Vagina (tissue), 2 donors: ENCODE results near the gene PDE1C. TPM values are rescaled to one million over a fixed set of nuclear protein-coding genes. Genes with fewer than 3 reads are reported as not detected.

Experiments
- DNase-seq, 2 donors: peaks; one replicate each; pipeline ENCODE4 v3.0.0-alpha.2; 2017; ENCODE audit errors: extremely low spot score in 2 of 2
- H3K27ac ChIP-seq: fragments of 200-600 bp; sonication (generic); one replicate; pipeline ENCODE4 v1.5.1; 2019
- H3K27me3 ChIP-seq: fragments of 200-600 bp; sonication (generic); one replicate; pipeline ENCODE4 v1.5.1; 2019
- H3K36me3 ChIP-seq, 2 donors: fragments of 200-600 bp; sonication (generic); one replicate each; pipeline ENCODE4 v1.5.1; 2017 to 2019
- H3K4me1 ChIP-seq: fragments of 200-600 bp; sonication (generic); one replicate; pipeline ENCODE4 v1.5.1; 2019
- H3K4me3 ChIP-seq, 2 donors: fragments of 200-600 bp; sonication (generic); 1 replicate in 1 of 2; 2 replicates in 1 of 2; pipeline ENCODE4 v1.5.1; 2016 to 2019
- H3K9me3 ChIP-seq: fragments of 200-600 bp; sonication (generic); one replicate; pipeline ENCODE4 v1.5.1; 2019
- POLR2A ChIP-seq, 2 donors: fragments of 450-650 bp; IDR thresholded peaks; one replicate each; pipeline ENCODE4 v1.6.1; 2017; ENCODE audit warnings: antibody characterized with exemption in 2 of 2, mild to moderate bottlenecking in 2 of 2, moderate library complexity in 2 of 2
- POLR2AphosphoS5 ChIP-seq, 2 donors: sonication (generic); formaldehyde crosslinking; IDR thresholded peaks; one replicate each; pipeline ENCODE4 v1.9.0; 2017; ENCODE audit warnings: antibody characterized with exemption in 2 of 2, mild to moderate bottlenecking in 2 of 2, low read depth in 1 of 2; ENCODE audit not compliant: insufficient read depth in 1 of 2
- intact Hi-C: fragments of 100-400 bp; cut with DNase I; formaldehyde crosslinking; loops from one replicate; pipeline ENCODE4 v1.15.1; 2023
- total RNA-seq: library from RNA; depleted of rRNA; stranded (reverse); fragments of >200 nt; gene quantifications from one replicate; pipeline ENCODE4 v1.2.3, GENCODE V29; 2016
- TF ChIP-seq, protein P1 (sequence below), 3 experiments: fragments of 450-650 bp in 2 of 3; fragments of 200-600 bp in 1 of 3; sonication (generic) in 1 of 3; IDR thresholded peaks; one replicate each; pipeline ENCODE4 v1.5.1; 2017 to 2019; ENCODE audit warnings: antibody characterized with exemption in 3 of 3, mild to moderate bottlenecking in 2 of 3, moderate library complexity in 2 of 3

The PDE1C gene
- total RNA-seq, 1 donor from 2014 or later = 19.2 TPM

DNA sequence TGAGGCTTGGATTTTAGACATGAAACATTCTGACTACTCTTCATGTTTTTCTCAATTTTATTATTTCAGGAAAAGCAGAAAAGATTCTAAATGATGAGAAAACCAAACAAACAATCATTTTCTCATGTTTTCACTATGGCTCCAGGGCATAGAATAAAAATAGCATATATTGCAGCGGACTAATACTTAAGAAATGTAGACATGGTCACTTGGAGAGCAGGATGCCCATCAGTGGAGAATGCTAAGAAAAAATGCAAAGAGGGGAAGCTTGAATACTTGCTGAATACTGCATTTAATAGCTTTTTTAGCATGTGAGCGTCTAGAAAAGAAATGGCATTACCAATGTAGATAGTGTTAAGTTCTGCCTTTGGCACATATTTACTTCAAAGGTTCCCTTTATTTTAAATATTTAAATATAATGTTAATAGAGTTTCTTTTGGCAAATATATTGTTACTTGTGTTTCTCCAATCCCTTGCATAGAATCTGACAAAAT lies 275.3 kb downstream of the PDE1C start:
- intact Hi-C loops = no loop called here
- H3K27ac ChIP-seq = no peak overlapping the region
- no peak for DNase-seq

DNA sequence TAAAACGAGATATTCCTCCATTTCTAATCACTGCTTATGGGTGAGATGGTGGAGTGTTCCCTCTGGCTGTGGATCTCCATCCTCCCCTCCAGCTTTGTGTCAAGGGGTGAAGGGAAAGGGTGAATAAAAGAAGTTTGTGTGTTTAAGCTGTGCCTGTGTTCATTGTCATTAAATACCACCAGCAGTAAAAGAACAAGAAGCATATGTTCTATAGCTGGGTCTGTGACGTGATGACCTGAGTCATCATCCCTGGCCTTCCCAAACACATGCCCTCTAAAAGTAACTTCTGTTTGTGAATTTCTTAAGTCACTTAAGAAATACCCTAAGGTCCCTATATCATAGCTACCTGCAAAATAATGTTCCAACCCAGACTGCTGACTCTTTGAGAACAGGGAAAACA lies 278.3 kb downstream of the PDE1C start:
- no peak for DNase-seq
- Histone ChIP-seq H3K9me3 (no peaks in the 10 kb centered on the region), H3K27ac (no peak overlapping the region), H3K27me3 (no peaks in the 10 kb centered on the region), H3K36me3 (no peaks in the 10 kb centered on the region), H3K4me1 (no peaks in the 10 kb centered on the region), H3K4me3 (no peak overlapping the region)
- no peak for TF ChIP-seq POLR2A (IDR thresholded peaks at IDR 0.05)
- TF ChIP-seq, protein P1, sequence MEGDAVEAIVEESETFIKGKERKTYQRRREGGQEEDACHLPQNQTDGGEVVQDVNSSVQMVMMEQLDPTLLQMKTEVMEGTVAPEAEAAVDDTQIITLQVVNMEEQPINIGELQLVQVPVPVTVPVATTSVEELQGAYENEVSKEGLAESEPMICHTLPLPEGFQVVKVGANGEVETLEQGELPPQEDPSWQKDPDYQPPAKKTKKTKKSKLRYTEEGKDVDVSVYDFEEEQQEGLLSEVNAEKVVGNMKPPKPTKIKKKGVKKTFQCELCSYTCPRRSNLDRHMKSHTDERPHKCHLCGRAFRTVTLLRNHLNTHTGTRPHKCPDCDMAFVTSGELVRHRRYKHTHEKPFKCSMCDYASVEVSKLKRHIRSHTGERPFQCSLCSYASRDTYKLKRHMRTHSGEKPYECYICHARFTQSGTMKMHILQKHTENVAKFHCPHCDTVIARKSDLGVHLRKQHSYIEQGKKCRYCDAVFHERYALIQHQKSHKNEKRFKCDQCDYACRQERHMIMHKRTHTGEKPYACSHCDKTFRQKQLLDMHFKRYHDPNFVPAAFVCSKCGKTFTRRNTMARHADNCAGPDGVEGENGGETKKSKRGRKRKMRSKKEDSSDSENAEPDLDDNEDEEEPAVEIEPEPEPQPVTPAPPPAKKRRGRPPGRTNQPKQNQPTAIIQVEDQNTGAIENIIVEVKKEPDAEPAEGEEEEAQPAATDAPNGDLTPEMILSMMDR (IDR thresholded peaks at IDR 0.05) = no peak
- no peak for TF ChIP-seq POLR2AphosphoS5 (IDR thresholded peaks at IDR 0.05; ENCODE audit: insufficient read depth in 1 of 2, low read depth in 1 of 2)
- intact Hi-C loops = no loop called here

More for the DNA sequence above, 275.3 kb downstream of the PDE1C start:
- Histone ChIP-seq H3K4me1 (no peaks in the 10 kb centered on the region), H3K4me3 (no peak overlapping the region), H3K9me3 (no peaks in the 10 kb centered on the region), H3K36me3 (no peaks in the 10 kb centered on the region), H3K27me3 (no peaks in the 10 kb centered on the region)
- TF ChIP-seq POLR2A (IDR thresholded peaks at IDR 0.05) = no peak
- no peak for TF ChIP-seq POLR2AphosphoS5 (IDR thresholded peaks at IDR 0.05; ENCODE audit: insufficient read depth in 1 of 2, low read depth in 1 of 2)
- TF ChIP-seq, protein P1 (IDR thresholded peaks at IDR 0.05) = no peak

DNA sequence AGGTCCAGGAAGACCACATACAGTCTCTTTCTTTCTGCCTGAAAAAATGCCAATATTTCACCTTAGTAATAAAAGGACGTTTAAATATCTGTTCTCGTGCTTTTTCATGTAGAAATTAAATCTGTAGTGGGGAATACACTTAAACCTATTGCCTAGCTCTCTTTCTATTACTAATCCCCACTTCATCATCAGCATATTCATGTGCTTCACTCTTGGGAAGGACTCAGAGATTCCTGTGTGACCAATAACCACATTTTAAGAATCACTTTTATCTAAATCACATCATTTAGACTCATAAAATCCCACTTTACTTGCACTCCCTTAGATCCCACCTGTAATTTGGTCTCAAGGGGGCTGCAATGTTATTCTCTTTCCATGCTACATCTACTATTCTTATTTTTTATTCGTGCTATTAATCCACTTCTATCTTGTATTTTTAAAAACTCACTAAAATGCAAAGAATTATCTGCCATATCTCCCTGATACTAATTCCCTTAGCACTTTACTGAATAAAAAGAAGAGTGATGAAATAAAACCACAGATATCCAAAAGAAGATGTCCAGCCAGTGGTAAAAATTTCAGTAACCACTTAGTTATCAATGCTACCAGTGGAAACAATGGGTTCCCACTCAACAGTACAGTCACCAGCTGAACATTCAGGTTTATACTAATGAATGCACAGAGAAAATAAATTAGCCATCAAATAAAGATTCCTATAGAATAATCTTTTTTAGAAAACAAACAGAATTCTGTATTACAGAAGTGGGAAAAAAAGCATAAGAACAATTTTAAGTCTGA lies 281.1 kb downstream of the PDE1C start:
- Histone ChIP-seq H3K4me3 (no peak overlapping the region), H3K4me1 (no peaks in the 10 kb centered on the region), H3K27ac (no peak overlapping the region), H3K9me3 (no peaks in the 10 kb centered on the region), H3K27me3 (no peaks in the 10 kb centered on the region), H3K36me3 (no peaks in the 10 kb centered on the region)
- intact Hi-C loops = no loop called here
- TF ChIP-seq POLR2A (IDR thresholded peaks at IDR 0.05) (no peak), POLR2AphosphoS5 (IDR thresholded peaks at IDR 0.05; ENCODE audit: insufficient read depth in 1 of 2, low read depth in 1 of 2) (no peak)
- TF ChIP-seq, protein P1 (IDR thresholded peaks at IDR 0.05) = no peak
- DNase-seq = no peak

DNA sequence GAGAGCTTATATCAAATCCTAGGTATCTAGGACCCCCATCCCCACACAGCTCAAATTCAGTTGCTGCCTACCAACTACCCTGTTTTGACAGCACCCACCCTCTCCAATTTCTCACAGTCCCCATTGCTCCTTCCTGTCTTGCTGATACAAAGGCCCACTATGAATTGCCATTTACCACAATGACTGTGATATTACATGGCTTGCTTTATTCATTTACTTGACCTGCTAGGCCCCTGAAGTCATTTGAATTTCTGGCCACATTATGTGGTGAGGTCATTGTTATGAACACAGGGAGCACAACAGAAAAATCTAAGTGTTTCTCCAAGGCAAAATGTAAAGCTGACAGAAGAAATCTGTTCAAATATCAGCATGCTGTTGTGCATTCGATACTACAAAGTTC lies 281.8 kb downstream of the PDE1C start:
- intact Hi-C loops = no loop called here
- H3K4me1 ChIP-seq = no peaks in the 10 kb centered on the region
- no peak for DNase-seq
- H3K36me3 ChIP-seq = no peaks in the 10 kb centered on the region
- no peak overlapping the region for H3K27ac ChIP-seq
- H3K4me3 ChIP-seq = no peak overlapping the region
- TF ChIP-seq, protein P1 (IDR thresholded peaks at IDR 0.05) = no peak
- TF ChIP-seq POLR2A (IDR thresholded peaks at IDR 0.05) (no peak), POLR2AphosphoS5 (IDR thresholded peaks at IDR 0.05; ENCODE audit: insufficient read depth in 1 of 2, low read depth in 1 of 2) (no peak)
- no peaks in the 10 kb centered on the region for H3K9me3 ChIP-seq
- H3K27me3 ChIP-seq = no peaks in the 10 kb centered on the region

DNA sequence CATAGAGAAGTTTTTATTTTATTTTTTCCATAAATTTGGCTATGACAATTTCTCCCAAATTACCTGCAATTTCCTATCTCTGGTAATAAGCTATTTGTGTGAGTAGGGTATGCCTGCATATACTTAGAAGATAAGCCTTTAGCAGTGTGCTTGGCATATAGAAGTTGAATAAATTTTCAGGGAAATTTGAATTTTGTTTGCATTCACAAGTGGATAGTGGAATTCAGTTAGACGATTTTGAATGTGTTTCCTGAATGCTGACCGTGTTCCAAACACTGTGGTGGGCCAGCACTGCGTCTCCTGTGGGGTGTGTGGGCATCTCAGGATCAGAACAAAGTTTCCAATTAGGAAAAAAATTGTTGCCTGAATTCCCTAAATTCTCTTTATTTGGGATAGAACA lies 283.9 kb downstream of the PDE1C start:
- H3K27ac ChIP-seq = no peak overlapping the region
- intact Hi-C loops = no loop called here
- no peaks in the 10 kb centered on the region for H3K27me3 ChIP-seq
- no peaks in the 10 kb centered on the region for H3K36me3 ChIP-seq
- no peaks in the 10 kb centered on the region for H3K4me1 ChIP-seq
- DNase-seq = no peak
- no peak overlapping the region for H3K4me3 ChIP-seq
- H3K9me3 ChIP-seq = no peaks in the 10 kb centered on the region
- TF ChIP-seq POLR2AphosphoS5 (IDR thresholded peaks at IDR 0.05; ENCODE audit: insufficient read depth in 1 of 2, low read depth in 1 of 2) (no peak), POLR2A (IDR thresholded peaks at IDR 0.05) (no peak)
